Hippocampal formation (tissue), 2 donors: ENCODE results near the gene CDRT15L2.
"Not testable (repeated sequence)": the region's sequence is repeated elsewhere in the genome, so short reads cannot be mapped to it uniquely, and the experiment has no call there.

ENCODE experiments used
- DNase-seq, 2 donors: peaks; one replicate each; lab custom pipeline; 2025; lab: John Stamatoyannopoulos, UW

The CDRT15L2 gene

DNA sequence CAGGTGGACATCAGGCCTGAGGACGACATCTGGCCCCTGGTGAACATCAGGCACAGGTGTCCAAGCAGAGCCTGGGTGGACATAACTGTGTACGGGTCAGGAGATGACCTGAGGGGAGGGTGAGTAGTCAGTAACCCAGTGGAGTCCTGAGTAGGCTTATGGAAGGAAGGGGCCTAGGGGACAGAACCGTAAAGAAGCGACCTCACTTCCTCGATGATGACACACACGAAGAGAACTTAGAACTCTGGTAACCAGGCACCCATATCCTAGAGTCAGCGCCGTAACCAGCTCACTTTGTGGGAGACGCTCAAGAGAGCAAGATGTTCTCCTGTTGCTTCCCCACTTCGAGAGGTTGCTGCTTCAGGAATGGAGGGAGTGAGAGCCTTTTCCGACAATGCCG, at the start of gene CDRT15L2:
TSS of gene CDRT15L2 (plus strand) at position 301 of the 400 bp plus-strand sequence. CDS start at position 321, 20 bp downstream.
- not testable (repeated sequence) for DNase-seq

DNA sequence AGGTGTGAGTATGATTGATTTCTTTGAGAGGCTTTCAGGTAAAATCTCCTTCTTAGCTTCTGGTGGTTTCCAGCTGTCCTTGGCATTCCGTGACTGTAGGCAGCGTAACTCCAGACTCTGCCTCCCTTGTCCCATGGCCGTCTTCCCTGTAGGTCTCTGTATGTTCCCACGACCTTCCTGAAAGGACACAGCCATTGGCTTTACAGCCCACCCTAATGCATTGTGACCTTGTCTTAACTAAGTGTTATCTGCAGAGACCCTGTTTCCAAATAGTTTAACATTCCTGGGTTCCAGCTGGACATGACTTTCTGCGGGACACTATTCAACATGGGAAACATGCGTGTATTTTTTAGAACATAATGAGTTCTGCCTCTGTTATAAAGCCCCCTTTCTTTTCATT, 49.4 kb upstream of the CDRT15L2 start:
- DNase-seq: not testable (repeated sequence)

DNA sequence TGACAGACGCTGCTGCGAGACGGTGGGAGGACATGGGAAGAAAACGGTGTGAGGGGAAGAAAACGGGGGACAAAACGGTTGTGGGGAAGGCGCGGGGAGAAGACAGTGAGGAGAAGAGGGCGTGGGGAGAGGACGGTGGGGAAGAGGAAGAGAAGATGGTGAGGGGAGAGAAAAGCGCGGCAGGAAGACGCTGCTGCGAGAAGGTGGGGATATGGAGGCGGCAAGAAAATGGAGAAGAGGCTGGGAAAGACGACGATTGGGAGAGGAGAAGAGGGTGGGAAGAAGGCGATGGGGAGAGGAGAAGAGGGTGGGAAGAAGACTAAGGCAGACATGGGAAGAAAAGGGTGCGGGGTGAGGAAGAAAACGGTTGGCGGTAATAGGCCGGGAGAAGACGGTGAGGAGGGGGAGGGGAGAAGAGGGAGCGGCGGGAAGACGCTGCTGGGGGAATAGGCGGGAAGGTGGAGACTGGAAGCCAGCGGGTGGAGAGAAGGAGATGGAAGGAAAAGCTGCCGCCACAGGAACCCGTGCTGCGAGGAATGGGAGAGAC, 46.9 kb upstream of the CDRT15L2 start:
- DNase-seq: not testable (repeated sequence)

DNA sequence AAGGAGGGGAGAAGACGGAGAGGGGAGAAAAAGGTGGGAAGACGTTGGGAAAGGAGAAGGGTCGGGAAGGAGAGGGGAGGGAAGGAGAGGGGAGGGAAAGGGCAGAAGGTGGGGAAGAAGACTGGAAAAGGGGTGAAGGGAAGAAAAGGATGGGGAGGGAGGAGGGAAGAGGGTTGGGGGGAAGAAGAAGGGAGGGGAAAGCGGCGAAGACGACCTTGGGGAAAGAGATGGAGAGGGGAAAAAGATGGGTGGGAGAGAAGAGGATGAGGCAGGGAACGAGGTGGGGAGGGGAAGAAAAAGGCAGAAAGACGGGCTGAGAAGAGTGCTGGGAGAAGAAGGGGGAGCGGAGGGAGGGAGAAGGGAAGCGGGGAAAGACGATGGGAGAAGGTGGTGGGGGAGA, 46.3 kb upstream of the CDRT15L2 start:
- not testable (repeated sequence) for DNase-seq

DNA sequence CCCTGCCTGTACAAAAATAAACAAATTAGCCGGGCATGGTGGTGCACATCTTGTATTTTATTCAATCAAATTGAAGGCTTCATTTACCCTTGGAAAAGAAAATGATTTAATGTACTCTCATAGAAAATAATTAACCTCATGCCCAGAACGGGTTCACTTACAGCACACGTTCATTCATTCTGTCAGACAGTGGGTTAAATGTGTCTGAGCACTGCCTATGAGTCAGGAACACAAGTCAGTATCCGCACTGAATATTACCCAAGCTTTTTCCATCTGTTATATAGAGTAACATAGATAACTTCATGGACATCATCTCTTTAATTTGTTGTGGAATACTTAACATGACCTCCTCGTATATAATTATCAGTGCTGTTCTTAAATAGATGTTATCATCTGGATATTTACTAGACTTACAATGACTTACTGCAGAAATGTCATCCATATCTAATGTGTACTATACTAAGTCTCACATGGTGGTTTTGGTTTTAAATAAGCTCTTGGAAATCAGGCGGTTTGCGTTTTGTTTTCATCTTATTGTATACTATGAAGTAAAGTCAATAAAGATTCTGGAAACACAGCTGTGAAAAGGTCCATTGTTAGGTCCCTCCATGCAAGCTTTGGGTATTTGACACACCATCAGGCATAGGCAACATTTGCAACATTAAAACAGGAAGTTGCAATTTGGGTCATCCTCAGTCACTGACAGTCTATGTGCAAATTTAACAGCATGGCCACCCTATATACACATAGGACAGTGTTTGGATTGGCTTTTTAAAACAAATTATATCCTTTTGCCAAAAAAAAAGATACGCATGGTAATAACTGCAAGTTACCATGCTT, 44.6 kb upstream of the CDRT15L2 start:
- DNase-seq: not testable (repeated sequence)

DNA sequence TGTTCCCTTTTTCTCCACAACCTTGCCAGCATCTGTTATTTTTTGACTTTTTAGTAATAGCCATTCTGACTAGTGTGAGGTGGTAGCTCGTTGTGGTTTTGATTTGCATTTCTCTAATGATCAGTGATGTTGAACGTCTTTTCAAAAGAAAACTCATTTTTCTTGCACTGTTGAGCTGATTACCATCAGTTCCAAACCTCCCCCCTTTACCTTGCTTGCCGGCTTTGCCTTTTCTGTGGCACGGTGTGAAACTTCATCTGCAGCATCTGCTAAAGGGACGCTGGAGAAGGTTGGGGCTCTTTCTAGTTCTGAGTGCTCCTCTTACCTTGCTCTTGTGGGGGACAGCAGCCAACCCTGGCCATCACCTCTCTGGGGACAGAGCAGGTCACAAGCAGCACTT, 39.1 kb upstream of the CDRT15L2 start:
- DNase-seq: not testable (repeated sequence)

DNA sequence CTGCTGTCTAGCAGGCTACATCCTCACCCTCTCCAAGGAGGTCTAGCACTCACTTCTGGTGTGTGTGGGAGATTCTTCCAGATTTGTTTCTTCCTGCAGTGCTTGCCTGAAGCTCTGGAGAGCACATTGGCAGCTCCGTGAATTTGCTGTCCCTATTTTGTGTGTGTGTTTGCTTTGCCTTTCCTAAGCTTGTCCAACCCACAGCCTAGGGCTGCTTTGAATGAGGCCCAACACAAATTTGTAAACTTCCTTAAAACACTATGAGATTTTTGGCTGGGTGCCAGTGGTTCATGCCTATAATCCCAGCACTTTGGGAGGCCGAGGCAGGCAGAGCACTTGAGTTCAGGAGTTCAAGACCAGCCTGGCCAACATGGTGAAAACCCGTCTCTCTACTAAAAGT, 38.7 kb upstream of the CDRT15L2 start:
- not testable (repeated sequence) for DNase-seq

DNA sequence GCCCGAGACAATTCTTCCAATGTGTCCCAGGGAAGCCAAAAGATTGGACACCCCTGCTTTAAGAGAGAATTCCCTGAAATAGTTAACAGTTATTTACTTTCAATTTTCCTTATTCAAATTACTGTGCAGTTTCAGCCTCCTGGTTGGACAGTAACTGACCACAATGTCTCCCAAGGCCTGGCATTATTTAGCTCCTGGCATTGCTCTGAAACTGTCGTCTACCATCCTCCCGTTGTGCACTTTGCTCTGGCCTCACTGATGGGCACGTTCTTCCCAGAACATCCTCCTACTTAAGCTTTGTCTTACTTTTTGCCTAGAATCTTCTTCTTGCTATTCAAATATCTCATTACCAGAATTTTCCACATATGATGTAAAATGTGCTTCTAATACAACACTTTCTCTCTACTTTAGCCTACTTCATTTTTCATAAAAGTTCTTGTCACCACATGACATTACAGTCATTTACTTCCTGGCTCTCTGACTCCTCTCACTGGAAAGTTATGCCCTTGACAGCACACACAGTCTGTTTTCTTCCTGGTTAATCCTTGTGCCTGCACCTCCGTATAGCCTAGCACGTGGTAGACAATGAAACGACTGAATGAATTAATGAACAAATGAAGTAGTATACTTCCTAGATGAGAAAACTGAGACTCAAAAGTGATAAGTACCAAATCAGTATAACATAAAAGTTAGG, 37.5 kb upstream of the CDRT15L2 start:
- not testable (repeated sequence) for DNase-seq

DNA sequence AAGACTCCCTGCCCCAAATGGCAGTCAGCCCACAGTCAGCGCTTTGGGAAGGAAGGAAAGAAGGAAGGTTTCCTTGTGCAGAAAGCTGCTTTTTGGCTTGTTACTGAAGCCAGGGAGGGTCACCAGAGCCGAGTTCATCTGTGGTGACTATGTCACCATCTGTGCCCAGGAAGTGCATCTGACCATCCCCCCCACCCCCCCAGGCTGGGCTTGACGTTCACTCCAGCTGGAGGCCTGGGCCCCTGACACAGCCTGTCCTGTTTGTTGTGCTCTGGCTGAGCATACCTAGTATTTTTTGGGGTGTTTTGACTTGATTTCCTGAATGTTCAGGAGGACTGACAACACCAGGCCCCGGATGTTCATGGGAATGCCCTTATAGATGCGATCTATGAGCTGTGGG, 31.6 kb upstream of the CDRT15L2 start:
- DNase-seq: not testable (repeated sequence)

DNA sequence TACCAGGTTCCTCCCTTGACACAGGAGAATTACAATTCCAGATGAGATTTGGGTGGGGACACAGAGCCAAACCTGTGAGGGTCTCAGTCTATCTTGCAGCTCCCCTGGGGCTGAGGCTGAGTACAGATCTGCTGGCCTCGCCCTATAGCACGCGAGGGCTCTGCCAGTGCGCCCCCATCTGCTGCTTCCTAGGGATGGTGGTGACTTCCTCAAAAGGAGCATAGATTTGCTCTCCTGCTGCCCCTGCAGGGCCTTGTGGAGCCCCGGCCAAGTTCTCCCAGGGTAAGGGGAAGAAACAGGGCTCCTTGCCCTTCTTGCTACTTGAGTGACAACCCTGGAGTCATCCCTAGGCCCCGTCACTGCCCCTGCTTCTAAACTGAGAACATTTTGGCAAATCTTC, 26.6 kb upstream of the CDRT15L2 start:
- not testable (repeated sequence) for DNase-seq

DNA sequence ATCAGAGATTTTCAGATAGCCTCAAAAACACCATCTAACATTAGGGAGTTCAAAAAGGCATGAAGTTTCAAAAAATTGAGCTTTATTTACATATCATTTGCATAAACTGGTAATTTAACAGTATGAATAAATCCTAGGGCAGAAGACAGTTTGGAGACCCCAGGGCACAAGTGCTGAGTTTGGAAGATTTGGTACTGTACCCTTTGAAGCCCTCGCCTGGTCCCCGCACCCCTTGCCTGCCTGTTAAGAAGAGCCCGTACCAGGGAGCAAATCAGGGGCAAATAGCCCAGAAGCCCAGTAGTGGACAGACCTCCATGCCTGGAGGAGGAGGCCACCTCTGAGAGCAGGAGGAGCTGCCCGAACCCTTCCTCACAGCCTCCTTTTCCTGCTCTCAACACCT, 24.8 kb upstream of the CDRT15L2 start:
- DNase-seq: not testable (repeated sequence)

DNA sequence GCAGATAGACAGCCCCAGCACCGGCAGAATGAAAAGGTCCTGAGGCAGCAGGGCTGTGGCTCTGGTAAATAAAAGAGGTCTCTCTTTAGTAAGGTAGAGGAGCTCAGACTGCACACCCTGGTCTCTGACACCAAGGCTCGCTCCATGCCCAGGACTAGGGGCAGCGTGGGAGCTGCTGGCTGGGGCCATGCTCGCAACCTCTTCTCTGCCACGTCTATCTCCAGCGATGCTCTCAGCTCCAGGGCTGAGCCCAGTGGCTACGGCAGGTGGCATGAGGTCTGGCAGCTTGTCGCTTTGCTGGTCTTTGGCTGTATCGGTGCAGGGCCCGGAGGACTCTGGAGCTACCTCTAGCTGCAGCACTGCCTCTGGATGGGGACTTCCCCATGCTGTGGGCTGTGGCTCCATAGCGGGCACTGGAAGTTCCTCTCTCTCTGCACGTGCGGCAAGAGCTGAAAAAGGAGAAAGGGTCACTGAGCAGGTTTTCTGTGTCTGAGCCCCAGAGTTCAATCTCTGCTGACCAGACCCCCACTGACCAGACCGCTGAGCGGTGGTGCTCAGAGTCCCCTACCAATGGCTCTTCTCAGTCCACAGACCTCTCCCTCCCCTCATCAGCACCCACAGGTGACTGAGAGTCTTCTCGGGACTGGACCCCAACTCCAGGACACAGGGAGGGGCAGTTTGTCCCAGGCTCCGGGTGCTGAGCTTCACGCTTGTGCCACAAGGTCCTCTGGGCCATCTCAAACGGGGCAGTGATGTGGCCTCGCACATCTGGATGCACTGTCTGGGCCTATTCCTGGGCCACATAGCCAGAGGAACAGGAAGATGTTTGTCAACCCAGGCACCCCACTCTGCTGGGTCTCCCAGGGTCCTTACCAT, 24.2 kb upstream of the CDRT15L2 start:
- not testable (repeated sequence) for DNase-seq

DNA sequence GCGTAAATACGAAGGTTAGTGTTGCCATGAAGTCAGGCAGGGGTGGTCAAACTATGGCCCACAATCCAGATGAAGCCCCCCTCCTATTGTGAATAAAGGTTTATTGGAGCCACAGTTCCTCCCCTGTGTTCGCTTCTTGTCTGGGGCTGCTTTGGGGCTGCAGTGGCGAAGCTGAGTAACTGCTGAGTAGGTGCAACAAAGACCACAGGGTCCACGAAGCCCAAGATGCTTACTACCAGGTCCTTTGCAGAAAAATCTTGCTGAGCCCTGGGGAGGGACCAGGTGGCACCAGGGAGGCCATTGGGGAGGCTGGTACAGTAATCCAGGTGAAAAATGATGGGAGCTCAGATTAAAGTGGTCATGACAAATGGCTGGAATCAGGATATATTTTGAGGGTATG, 21.4 kb upstream of the CDRT15L2 start:
- DNase-seq: not testable (repeated sequence)

DNA sequence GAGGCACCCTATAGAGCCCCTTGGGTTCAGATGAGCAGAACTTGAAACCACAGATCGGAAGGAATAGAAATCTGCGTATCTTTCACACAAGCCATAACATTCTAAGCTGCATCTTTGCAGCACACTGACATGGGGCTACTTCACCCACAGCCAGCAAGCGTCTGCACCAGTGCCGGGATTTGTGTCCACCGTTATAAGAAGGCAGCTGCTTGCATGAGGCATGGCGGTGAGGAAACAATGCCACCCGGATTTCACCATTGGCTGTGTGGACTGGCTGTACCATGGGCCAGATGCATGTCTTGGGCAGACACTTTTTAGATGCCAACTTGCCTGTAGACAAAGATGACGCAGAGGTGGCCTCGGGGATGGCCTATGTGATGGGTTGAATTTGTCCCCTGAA, 20.5 kb upstream of the CDRT15L2 start:
- DNase-seq: not testable (repeated sequence)

DNA sequence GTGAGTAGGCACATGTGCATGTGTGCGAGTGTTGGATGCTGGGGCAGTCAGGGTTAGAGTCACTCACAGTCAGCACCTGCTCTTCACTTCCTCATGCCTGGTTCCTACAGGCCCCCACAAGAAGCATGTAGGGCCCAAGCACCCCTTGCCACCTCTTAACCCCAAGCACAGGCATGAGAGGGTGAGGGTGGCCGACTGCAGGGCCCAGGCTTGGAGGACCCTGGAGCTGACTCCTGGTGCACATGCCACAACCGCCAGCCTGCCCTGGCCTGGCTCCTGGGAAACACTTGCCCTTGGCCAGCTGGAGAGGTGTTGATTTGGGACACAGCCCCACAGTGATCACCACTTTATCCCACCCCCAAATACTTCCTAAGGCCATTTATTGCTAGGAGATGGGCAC, 16.9 kb upstream of the CDRT15L2 start:
- DNase-seq: no peak

DNA sequence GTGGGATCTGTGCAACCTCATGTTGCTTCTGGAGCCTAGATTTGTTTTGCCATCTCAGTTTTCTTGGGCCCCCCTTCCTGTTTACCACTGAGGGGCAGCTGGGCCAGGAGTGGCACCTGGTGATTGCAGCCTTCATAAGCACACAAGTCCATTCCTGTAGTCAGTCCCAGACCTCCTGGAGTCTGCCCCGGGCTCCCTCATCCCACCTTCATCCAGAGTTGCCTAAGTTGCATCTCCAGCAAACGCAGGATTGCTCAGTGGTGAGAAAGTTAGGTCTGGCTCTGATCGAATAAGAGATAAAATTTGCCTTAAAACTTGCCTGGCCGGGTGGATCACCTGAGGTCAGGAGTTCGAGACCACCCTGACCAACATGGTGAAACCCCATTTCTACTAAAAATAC, 14.3 kb upstream of the CDRT15L2 start:
- not testable (repeated sequence) for DNase-seq

DNA sequence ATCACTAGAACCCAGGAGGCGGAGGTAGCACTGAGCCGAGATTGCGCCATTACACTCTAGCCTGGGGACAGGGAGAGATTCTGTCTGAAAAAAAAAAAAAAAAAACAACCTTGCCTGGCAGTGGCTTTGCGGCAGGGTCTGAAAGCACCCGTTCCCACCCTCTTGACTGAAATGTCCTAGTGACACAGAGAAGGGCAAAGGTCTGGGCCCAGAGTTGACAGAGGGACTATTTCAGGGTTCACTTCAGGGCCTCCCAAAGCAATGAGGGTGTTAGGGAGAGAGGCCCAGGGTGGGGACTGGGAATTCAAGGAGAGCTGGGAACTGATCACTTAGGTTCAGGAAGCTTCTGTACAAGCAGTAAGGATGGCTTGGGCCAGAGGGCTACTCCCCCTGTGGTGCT, 13.8 kb upstream of the CDRT15L2 start:
- no peak for DNase-seq

DNA sequence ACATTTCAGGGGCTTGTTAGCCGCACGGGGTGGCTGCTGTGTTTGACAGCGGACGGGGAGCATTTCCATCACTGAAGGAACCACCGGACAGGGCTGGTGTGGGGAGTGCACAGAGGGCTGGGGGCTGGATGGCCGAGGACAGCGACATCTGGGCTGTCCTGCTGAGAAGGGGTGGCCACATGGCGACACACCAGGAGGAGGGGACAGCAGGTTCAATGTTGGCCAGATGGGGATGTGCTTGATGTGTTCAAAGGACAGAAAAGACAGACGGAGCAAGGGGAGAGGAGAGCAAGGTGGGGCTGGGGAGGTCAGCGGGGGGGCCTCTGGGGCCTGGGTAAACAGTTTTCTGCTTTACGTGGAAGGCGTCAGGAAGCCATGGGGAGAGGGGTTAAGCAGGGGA, 12.8 kb upstream of the CDRT15L2 start:
- not testable (repeated sequence) for DNase-seq

DNA sequence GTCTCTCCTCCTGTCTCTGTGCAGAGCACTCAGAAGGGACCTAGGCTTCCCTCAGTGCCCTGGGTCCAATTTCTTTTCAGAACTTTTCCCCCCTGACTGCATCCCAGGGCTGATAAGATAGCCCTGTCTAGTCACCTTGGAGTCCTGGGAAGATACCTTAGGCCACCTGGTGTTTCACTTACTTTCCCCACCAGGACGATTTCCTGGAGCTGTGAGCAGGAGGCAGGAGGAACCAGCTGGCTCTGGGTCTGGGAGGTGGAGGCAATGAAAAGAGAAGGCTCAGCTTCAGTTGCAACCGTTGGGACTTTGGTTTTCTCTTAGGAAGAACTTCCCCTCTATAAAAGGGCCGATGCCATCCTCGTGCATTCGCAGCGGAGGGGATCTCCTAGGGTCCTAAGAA, 12.1 kb upstream of the CDRT15L2 start:
- DNase-seq: not testable (repeated sequence)

DNA sequence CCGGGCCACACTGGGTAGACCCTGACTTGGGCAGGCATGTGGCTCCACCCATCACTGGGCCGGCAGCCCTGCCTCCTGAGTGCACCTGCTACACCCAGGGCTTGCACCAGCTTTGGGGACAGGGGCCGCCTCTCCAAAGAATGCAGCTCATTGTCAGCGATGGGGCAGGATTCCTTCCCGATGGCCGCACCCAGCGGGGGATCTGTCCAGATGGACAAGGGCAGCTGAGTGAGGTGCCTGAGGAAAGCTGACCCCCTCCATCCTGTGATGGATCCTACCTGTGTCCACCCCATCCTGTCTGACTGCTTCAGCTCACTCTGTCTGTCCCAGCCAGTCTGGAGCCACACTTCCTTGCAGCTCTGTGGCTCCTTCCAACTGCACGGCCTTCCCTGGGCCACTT, 10.9 kb upstream of the CDRT15L2 start:
- not testable (repeated sequence) for DNase-seq

DNA sequence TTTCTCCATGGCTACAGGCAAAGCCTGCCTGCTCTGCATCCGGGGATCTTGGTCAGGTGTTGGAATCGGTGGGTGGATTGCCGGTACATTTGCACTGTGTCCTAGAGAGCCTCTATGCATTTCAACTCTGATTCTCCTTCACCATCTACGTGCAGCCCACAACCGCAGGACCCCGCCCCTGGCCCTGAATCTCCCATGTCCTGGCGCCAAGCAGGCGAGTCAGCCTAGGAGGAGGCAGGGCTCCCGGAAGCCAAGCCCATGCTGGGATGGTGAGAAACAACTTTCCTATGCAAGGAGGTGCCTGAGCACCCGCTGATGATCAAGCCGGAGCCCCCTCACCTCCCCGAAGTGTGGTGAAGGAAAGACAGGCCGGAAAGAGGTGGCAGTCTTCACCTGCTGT, 7.9 kb upstream of the CDRT15L2 start:
- DNase-seq: not testable (repeated sequence)

DNA sequence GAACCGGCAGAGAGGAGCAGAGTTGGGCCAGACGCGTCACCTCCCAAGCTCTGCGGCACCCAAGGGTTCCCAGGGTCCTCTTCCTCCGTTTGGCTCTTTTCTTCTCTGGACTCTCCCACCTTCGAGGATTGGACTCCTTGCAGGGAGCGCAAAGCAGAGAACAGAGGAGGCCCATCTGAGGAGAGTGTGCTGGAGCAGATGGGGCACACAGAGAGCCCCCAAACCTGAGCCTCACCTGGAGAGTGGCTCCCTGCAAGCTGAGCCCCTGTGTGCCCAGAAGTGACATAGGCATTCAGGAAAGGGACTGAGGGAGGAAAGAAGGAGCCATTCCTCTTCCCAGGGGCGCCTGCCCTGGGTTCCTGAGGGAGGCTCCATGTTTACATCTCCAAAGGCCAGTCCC, 6.3 kb upstream of the CDRT15L2 start:
- not testable (repeated sequence) for DNase-seq
